Neural cell (in vitro differentiated cells): Measurements from ENCODE around the gene PPM1L. TPM values are rescaled to one million over a fixed set of nuclear protein-coding genes. Genes with fewer than 3 reads are reported as not detected.

Source experiments
- H2AFZ ChIP-seq: fragments of 200-600, 300-800 bp; sonication (generic), shearing (Covaris generic); 2 replicates; pipeline ENCODE4 v1.6.0; 2014; ENCODE audit warnings: low read depth, mild to moderate bottlenecking, antibody characterized with exemption, low read length, moderate library complexity
- H3F3A ChIP-seq: fragments of 200-600 bp; shearing (Covaris generic); 2 replicates; pipeline ENCODE4 v1.6.1; 2016; ENCODE audit warnings: mild to moderate bottlenecking, moderate library complexity, mixed read lengths, antibody characterized with exemption, low read length; ENCODE audit not compliant: insufficient read depth, poor library complexity, severe bottlenecking
- H3K27ac ChIP-seq: fragments of 200-600, 300-800 bp; sonication (generic), shearing (Covaris generic); 2 replicates; pipeline ENCODE4 v1.5.1; 2014; ENCODE audit warnings: mild to moderate bottlenecking, low read length, moderate library complexity
- H3K27me3 ChIP-seq: fragments of 300-800, 200-600 bp; sonication (generic), shearing (Covaris generic); 2 replicates; pipeline ENCODE4 v1.6.0; 2014; ENCODE audit warnings: mild to moderate bottlenecking, low read depth, low read length, moderate library complexity; ENCODE audit not compliant: insufficient read depth
- H3K36me3 ChIP-seq: fragments of 300-800, 200-600 bp; sonication (generic), shearing (Covaris generic); 2 replicates; pipeline ENCODE4 v1.5.1; 2014; ENCODE audit warnings: mild to moderate bottlenecking, antibody characterized with exemption, low read length, moderate library complexity; ENCODE audit not compliant: insufficient read depth
- H3K4me2 ChIP-seq: fragments of 300-800, 200-600 bp; sonication (generic), shearing (Covaris generic); 2 replicates; pipeline ENCODE4 v1.6.0; 2014; ENCODE audit warnings: mild to moderate bottlenecking, low read length
- H3K4me3 ChIP-seq: fragments of 300-800, 200-600 bp; sonication (generic), shearing (Covaris generic); 2 replicates; pipeline ENCODE4 v1.5.1; 2014; ENCODE audit warnings: mild to moderate bottlenecking, low read length, moderate library complexity
- H3K79me2 ChIP-seq: fragments of 200-600 bp; shearing (Covaris generic); replicated peaks from 2 replicates; pipeline ENCODE4 v1.6.0; 2014; ENCODE audit warnings: mild to moderate bottlenecking, low read length, moderate library complexity; ENCODE audit not compliant: insufficient read depth
- H3K9ac ChIP-seq: fragments of 300-800, 200-600 bp; sonication (generic), shearing (Covaris generic); 2 replicates; pipeline ENCODE4 v1.6.1; 2016; ENCODE audit warnings: mild to moderate bottlenecking, low read length, mixed read lengths
- H3K9me2 ChIP-seq: fragments of 200-600 bp; shearing (Covaris generic); 2 replicates; pipeline ENCODE4 v1.6.1; 2016; ENCODE audit warnings: mild to moderate bottlenecking, low read length, mixed read lengths; ENCODE audit not compliant: insufficient read depth
- H3K9me3 ChIP-seq: fragments of 200-600, 300-800 bp; sonication (generic), shearing (Covaris generic); 2 replicates; pipeline ENCODE4 v1.6.1; 2016; ENCODE audit warnings: mild to moderate bottlenecking, mixed run types, low read length, moderate library complexity, mixed read lengths
- H4K20me1 ChIP-seq: fragments of 200-600 bp; shearing (Covaris generic); 2 replicates; pipeline ENCODE4 v1.6.1; 2016; ENCODE audit warnings: mild to moderate bottlenecking, mixed run types; ENCODE audit not compliant: insufficient read depth
- CTCF ChIP-seq: fragments of 450-650 bp; IDR thresholded peaks from 2 replicates; pipeline ENCODE4 v1.5.1; 2014; ENCODE audit warnings: antibody characterized with exemption, mild to moderate bottlenecking, moderate library complexity; ENCODE audit not compliant: poor library complexity, severe bottlenecking
- EP300 ChIP-seq: fragments of 450-650 bp; conservative IDR thresholded peaks from 2 replicates; pipeline ENCODE4 v1.6.1; 2014; ENCODE audit warnings: antibody characterized with exemption, mild to moderate bottlenecking, moderate library complexity; ENCODE audit not compliant: poor library complexity, severe bottlenecking
- EZH2 ChIP-seq: fragments of 200-600, 300-800 bp; shearing (Covaris generic), sonication (generic); IDR thresholded peaks from 2 replicates; pipeline ENCODE4 v1.6.1; 2014; ENCODE audit warnings: antibody characterized with exemption, low read length, borderline replicate concordance, mild to moderate bottlenecking; ENCODE audit not compliant: insufficient read depth, poor library complexity, severe bottlenecking
- MXI1 ChIP-seq: fragments of 450-650 bp; conservative IDR thresholded peaks from 2 replicates; pipeline ENCODE4 v1.6.1; 2014; ENCODE audit warnings: antibody characterized with exemption, mild to moderate bottlenecking; ENCODE audit not compliant: poor library complexity, severe bottlenecking
- POLR2AphosphoS5 ChIP-seq: IDR thresholded peaks from 2 replicates; pipeline ENCODE4 v1.6.1; 2012
- RAD21 ChIP-seq: fragments of 450-650 bp; conservative IDR thresholded peaks from 2 replicates; pipeline ENCODE4 v1.6.1; 2014; ENCODE audit warnings: antibody characterized with exemption, mild to moderate bottlenecking, moderate library complexity
- REST ChIP-seq: IDR thresholded peaks from 2 replicates; pipeline ENCODE4 v1.6.1; 2012; ENCODE audit warnings: borderline replicate concordance
- SMC3 ChIP-seq: fragments of 450-650 bp; conservative IDR thresholded peaks from 2 replicates; pipeline ENCODE4 v1.6.1; 2014; ENCODE audit warnings: antibody characterized with exemption, mild to moderate bottlenecking, moderate library complexity; ENCODE audit not compliant: poor library complexity
- TAF1 ChIP-seq: IDR thresholded peaks from 2 replicates; pipeline ENCODE4 v1.6.1; 2012; ENCODE audit warnings: low read depth
- polyA plus RNA-seq: library from polyadenylated mRNA; depleted of rRNA; stranded (reverse); fragments of >200 nt; gene quantifications from 2 replicates; pipeline ENCODE4 v1.2.3, GENCODE V29; 2014

The PPM1L gene
- polyA plus RNA-seq, 1 donor from 2014 or later: 24.9 TPM

GRCh38 chr3:160921020-160921635 lies 165.1 kb downstream of the PPM1L start:
- H3K9ac ChIP-seq: no peak overlapping the region
- no peaks in the 10 kb centered on the region for H3K27me3 ChIP-seq
- H3K27ac ChIP-seq: no peak overlapping the region
- no peaks in the 10 kb centered on the region for H3K36me3 ChIP-seq
- no peaks in the 10 kb centered on the region for H3K9me2 ChIP-seq
- H3K79me2 ChIP-seq: no peaks in the 10 kb centered on the region
- no peaks in the 10 kb centered on the region for H4K20me1 ChIP-seq
- H2AFZ ChIP-seq: no peak overlapping the region
- no peaks in the 10 kb centered on the region for H3F3A ChIP-seq
- no peak overlapping the region for H3K4me3 ChIP-seq
- H3K4me2 ChIP-seq: no peak overlapping the region
- no peaks in the 10 kb centered on the region for H3K9me3 ChIP-seq
- TF ChIP-seq RAD21 (peak; percentile 67), REST (no peak), POLR2AphosphoS5 (no peak), SMC3 (peak; percentile 68), EZH2 (no peak), MXI1 (no peak), EP300 (no peak), CTCF (peak; percentile 69), TAF1 (no peak)

- H3K79me2 ChIP-seq: no peaks in the 10 kb centered on the region
- no peaks in the 10 kb centered on the region for H3K9me2 ChIP-seq
- TF ChIP-seq POLR2AphosphoS5 (no peak), RAD21 (no peak)
- H3F3A ChIP-seq: no peaks in the 10 kb centered on the region
- H3K9me3 ChIP-seq: no peaks in the 10 kb centered on the region
- H4K20me1 ChIP-seq: no peaks in the 10 kb centered on the region
- no peak overlapping the region for H3K9ac ChIP-seq
- no peaks in the 10 kb centered on the region for H3K27me3 ChIP-seq
- H3K36me3 ChIP-seq: no peaks in the 10 kb centered on the region
- no peak overlapping the region for H3K4me3 ChIP-seq
- H2AFZ ChIP-seq: no peak overlapping the region
- H3K4me2 ChIP-seq: no peak overlapping the region
- no peak overlapping the region for H3K27ac ChIP-seq
Measured at GRCh38 chr3:160924776-160925175, 168.7 kb downstream of the PPM1L start.
